NCI-H2029 (cell line): Measurements from ENCODE around the gene GRM3.

Source experiments
- DNase-seq: peaks from one replicate; lab custom pipeline; 2025; lab: John Stamatoyannopoulos, UW

Gene GRM3

DNA sequence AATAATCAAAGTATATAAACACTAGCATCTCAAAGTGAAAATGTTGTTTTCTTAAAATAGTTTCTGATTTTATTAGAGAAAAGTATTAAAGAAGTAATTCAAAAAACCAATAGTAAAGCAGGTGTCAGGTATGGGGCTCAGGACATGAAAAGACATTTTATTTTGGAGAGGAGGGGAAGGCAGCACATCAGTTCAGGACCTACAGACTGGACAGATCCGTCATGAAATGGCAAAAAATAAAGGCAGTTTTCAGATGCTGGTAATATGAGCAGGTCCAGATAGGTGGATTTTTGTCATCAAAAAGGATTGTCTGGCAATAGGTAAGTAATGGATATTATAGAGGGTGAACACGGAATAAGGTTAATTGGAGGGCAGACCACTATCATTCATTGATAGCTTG lies 49.0 kb downstream of the GRM3 start:
- DNase-seq, result no peak

DNA sequence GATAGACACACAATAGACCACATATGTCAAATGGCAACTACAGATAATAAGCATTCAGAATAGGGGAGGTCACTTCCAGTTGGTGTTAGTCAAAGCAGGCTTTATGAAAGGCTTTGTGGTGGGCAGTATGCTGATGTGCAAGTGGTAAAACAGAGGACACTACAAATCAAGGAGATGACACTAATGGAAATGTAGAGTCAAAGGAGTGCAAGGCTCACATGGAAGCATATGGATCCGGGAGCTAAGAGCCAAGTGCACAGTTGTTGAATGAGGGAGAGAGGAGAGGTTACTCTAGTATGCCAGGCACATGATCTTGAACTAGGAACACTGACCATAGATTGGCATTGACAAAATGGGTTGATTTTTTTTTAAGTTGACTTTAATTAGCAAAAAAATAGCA lies 62.7 kb downstream of the GRM3 start:
- DNase-seq, result no peak

DNA sequence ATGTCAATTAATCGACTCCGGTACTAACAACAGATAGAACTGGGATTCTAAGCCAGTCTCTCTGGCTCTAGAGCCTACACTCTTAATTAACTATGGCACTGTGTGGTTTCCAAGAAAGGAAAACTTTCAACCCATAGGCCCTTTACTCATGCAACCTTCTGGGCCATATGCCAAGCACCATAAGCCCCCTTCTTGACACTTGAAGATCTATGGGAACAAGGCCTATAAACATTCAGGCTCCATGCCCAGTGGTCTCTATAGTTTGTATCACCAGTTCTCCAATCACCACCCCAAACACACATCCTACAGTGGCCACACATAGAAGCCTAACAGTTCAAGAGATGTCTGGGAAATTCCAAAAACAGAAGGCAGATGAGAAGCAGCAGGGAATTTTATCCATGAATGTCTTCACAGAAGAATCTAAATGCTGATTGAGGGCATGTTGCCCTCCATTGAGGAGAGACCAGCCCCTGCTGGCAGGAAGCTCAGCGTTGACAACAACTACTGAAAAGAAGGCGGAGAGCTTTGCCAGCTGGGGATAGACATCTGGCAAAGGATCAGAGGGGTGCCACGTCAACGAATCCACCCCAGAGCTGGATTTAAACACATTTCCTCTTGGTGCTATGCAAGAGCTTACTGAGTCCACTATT lies 64.4 kb downstream of the GRM3 start:
- DNase-seq, result no peak

DNA sequence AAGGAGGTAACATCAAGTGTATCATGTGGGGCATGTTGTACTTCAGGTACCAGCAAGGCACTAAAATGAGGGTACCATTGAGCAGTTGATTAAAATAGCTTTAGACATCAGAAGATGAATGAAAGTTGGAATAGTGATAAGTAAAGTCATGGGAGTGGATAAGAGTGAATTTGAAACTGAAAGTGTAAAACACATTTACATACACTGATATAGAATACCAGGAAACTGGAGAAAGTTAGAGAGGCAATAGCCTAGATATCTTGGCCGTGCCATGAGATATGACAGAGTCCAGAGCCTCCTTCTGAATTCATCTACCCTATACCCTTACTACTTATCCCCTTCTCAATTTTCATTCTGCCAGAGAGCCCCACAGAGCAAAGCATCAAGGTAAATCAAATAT lies 76.6 kb downstream of the GRM3 start:
- DNase-seq, result no peak

DNA sequence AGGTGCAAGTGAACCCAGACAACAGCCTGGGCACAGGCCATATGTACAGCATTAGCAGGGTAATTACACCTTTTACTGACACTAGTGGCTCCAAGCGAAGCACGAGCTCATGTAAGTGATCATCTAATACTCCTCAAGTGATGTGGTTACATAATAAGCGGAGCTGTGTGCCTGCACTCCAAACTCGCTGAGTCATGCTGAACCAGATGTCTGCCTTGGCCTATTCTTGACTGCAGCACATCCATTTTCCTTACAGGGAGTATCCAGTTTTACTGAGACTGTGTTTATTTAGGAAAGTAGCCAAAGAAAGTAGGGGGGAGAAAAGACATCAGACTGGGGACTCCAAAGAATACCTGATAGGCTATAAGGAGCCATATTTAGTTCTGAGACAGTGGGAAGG lies 90.1 kb downstream of the GRM3 start:
- peak; percentile 59 for DNase-seq

DNA sequence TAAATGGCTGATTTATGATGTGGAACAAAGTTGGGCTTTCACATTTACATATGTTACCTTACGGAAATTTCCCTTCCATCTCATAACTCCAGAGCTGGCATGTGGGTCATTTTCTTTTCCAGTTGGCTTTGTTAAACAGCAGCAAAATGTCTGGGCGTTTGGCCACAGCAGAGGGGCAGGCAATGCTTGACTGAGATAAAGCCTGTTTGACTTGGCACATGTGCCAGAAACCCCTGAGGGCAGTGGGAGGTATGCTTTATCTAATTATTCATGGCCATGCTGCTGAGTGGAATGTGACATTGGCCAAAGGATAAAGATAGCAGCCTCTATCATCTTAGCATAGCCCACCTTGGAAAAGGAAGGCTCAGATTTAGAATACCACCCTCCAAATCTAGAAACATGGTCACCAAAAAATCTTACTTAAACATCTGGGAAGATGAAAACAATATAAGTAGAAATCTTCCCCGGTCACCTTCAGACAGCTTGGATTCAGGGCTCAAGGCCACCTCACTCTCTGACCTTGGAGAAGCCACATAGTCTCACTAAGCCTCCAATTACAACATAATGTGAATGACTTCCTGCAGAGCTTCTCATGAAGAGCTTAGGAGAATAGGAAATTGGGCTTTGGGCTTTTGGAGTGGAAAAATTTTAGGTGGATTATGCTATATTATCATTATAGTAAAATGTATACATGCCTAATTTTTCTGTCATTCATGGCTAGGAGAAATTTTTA lies 101.5 kb downstream of the GRM3 start:
- DNase-seq, result peak; percentile 45

DNA sequence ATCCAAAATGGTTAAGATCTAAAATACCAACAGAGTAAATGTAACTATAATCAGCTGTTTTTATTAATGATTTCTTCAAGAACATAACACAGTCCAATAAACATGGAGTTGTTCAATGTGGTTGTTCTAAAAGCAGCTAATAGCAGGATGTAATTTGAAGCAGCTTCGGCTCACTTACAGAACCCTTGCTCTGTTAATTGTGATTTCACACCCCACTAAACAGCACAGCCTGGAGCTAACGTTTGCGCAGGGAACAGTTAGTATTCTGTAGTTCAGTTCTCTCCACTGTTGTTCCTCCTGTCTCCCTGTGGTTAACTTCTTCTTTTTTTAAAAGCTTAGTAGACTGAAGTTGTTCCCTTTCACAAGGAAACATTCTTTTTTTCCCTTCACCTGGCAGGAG lies 104.0 kb downstream of the GRM3 start:
- DNase-seq, result no peak

DNA sequence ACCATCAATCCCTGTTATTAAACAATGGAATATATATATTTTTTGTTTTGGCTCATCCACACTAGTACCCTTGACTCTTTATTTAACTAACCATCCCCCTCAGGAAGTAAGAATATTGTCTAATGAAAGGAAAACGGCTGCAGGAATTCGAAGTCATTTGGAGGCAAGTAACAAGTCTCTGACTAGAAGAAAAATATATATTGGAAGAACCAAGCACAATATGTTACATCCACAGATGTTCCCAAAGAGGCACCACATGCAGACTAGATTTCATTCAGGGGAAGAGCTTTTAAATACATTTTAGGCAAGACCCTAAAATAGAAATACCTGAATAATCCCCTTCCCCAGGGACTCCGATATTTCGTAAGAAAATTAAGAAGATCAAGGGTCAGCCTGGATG lies 104.5 kb downstream of the GRM3 start:
- DNase-seq, result no peak

DNA sequence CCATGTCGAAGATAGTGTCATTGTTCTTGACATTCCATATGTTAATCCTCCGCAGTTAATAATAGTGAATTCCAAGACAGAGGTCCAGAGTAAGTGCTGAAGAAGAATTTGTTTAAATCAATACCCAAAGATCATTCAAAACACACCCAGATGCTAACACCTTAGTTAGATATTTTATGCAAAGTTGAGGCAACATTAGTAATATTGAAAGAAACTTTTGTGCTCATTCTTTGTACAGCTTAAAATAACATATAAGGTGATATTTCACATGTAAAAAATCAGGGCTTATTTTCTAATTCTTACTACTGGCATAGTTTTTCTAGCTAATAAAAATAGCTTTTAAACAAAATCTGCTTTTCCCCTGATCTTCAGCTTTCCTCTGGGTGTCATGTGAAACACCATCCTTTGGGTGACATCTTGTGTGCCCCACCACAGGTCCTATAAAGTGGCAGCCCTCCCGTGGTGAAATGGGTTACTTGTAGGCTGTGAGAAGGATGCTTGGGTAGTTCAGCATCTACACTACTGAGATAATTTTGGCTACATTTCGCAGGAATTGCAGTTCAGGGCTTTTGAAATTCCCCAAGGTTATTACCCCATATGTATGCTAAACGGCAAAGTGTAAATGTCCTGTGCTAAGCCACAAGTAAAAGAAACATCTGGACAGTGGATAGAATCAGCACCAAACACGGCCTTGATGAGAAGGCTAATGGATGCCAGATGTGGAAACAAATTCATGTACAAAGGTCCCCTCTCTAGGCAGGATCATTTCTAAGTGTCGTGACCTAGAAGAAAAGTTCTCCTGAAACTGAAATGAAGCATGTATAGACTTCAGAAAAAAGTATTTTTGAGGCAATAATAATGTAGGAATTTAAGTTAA lies 105.4 kb downstream of the GRM3 start:
- DNase-seq, result no peak

DNA sequence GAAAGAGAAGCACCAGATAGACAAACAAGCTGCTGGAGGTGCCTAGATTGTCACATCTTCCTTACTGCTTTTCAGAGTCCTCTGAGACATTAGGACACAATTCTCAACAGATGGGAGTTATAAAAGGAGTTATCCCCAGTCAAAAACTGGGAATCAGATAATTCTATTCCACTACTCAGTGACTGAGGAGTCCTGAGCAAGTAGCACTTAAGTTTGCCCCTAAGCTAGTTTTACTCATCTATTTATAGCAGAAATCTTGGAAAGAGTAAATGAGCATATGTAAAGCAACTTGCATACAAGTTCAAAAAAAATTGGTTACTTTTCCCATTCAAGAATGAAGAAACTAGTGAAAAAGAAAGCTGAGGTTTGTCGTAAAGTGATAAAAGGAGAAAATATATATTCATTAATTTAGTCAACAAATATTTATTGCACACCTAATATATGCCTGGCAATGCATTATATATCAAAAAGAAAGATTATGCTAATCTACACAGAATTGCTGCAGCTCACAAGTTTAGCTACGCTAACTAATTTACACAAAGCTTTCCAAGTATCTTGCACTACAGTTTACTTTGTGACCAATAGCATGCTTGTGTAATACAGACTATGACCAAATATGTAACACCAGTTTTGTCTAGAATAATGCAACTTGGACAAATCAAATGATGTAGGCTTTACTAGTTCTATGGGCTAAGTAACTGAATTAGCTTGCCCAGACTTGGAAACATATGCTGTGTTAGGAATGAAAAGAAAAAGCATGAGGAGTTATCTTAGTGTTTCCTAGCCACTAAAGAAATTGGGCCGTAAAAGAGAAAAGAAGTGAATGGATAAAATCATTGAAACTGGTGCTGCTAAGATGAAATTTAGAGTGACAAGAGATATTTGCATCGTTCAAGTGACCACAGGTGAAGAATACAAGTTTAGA lies 106.3 kb downstream of the GRM3 start:
- no peak for DNase-seq

DNA sequence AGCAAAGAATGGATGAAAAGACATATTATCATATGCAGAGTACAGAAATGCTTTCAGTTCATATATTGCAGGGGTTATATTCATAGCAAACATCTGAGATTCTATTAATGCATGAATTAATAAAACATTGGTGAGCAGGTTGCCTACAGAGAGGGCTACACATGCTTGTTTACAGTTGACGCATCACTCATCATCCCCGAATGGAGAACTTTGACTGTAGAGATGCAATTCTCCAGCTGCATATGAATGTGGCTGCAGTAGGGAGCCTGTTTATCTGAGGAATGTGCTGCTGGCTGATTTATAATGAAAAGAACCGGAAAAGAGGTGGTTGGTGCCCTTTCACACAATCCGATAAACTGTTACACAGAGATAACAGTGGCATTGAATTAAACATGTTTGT lies 116.5 kb downstream of the GRM3 start:
- no peak for DNase-seq

DNA sequence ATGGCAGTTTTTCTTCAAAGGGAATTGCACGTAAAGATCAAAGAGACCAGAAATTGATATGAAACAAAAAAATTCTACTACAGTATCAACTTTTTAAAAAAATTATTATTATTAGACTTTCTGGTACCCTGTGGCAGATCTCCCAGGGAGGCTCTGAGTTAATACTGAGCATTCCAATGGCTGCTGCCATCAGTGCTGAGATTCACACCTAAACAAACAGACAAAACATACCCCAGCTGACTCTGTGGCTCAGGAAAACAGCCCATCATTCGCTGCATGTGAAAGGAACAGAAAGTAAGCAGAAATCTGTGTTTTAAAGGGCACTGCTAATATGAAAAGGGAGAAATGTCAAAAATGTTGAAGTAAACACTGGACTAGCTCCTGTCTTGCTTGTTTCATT lies 118.4 kb downstream of the GRM3 start:
- DNase-seq, result no peak

DNA sequence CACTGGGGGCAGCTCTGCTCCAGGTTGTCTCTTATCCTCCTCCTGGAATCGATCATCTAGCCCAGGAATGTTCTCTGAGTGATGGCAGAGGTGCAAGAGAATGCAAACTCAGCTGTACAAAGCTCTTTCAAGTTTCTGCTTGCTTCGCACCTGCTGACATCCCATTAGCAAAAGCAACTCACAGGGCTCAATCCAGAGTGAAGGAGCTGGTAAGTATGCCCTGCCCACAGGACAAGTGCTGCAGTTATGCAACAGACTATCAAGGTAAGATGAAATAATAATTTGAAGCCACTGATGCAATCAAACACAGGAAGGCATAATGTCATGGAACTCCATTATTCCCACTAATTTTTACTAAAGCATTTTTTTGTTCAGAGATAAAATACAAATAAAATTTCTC lies 122.2 kb downstream of the GRM3 start:
- DNase-seq, result no peak

DNA sequence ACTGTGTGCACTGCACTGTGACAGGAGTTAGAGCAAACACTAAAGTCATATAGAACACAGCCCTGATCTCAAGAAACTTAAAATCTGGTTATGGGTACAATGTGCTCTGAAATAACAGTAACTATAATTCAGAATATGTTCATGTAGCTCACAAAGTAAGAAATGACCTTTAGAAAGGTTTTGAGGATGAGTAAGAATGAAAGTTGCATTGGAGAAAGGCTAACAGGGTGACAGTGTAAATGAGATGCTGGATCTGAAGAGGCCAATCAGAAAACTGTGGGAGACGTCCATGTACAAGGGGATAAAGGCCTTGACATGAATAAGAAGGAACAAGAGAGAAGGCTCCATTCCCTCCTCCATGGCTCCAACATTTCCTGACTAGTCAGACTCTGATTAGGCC lies 124.7 kb downstream of the GRM3 start:
- no peak for DNase-seq

DNA sequence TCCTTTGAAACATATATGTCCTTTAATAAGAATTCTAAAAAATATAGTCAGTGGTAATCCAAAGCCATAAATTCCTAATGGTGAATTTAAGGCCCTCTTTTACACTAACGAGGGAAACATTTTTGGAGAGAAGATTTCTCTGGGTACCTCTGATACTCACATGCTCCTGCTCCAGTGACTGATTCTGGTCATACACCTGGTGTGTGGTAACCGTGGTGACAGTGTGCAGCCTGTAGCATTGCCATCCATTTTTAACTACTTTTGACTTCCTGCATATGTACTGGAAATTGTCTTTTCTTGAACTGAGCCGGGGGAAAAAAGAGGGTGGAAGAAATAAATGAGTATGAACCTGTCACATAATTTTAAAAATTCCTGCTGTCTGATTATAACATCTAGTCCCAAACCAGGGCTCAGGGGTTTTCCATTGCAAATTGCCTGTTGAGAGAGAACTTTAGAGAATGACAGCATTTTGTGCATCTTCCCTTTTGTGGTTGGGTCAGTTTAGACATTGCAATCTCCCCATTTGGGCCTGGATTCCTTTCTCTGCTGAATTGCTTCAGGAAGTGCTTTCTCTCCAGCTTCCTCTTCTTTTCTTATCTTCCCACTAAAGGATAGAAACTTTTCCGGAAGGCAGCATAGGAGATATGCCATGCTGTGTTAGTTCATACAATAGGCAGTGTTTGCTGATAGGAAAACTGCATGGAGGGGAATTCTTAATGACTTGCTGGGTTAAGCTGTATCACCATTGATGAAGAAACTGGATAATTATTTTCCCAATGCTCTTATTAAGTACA lies 125.5 kb downstream of the GRM3 start:
- no peak for DNase-seq

DNA sequence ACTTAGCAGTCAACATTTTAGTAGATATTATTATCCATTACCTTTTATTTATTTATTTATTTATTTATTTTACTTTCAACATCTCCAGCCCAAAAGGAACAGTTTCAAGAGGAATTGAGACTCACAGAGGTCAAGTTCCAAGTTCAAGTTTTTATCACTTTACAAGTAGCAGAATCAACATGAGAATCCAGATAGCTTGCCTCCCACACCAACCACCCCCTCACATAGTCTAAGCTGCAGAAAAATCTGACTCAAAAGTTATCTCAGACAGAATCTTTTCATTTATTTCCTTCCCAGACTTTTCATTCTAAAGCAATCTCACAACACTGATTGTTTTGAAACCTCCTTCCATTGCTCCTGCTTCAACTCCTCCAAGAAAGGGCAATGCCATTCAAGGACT lies 129.6 kb downstream of the GRM3 start:
- no peak for DNase-seq

DNA sequence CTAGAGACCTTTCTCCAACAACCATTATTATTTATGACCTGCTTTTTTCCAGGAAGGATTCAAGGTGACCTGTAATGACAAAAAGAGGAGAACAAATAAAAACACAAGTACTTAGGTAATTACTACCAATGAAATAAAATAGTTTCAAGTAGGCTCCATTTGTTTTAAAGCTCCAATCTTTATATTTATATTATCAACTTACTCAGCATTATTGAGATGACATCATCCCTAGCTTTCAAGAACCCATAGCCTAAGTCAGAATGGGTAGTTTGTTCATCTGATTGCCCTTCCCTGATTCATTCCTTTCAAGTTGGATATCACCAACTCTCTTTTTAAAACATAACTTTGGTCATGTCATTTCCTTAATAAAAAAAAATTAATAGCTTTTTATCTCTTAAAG lies 131.5 kb downstream of the GRM3 start:
- no peak for DNase-seq

DNA sequence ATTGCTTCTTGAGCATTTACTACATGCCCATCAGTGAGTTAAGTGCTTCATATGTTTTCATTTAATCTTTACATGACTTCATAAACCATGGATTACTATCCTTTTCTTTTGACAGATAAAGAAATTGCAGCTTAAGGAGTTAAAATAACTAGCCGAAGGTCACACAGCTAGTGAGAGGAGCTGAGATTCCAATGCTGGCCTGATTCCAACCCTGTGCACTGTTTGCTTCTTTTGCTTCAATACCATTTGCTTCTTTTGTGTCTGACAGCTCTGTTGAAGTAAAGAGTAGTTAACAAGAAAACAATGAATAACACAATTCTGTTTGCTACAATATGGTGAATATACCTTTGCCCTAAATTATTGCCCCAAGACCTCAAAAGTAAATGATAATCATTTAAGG lies 132.4 kb downstream of the GRM3 start:
- no peak for DNase-seq

DNA sequence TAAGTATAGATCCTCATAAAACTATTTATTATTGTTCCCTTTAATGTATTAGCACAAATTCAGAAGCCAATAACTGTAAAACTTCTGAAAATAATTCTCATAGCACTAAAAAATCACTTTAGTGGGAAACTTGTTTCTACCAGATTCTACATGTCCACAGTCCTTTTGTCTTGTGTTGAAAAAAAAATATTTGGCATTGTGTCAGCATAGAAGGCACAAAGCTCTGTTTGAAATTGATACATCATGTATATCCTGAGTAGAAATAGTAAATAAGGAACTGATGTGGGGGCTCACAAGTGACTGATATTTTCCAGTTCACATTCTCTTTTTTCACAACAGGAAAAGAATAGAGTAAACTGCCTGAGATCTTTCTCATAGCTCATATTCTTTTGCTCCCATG lies 134.6 kb downstream of the GRM3 start:
- DNase-seq, result no peak

DNA sequence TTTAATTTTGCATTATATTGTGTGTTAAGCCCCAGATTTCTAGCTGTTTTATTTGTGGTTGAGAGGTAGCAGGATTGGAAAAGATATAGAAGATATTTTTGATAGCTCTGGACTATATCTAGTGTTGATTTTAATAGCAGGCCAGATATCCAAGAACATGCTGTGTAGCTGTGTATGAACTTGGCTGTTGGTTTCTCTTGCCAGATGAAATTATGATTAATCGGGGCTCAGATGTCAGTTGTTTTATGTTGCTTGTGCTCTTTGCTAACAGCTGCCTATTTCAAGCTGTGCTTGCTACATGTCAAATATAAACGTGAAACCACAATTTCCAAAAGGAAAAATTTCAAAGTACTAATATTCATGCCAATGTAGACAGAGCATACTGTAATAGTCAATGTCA lies 141.1 kb downstream of the GRM3 start:
- no peak for DNase-seq

DNA sequence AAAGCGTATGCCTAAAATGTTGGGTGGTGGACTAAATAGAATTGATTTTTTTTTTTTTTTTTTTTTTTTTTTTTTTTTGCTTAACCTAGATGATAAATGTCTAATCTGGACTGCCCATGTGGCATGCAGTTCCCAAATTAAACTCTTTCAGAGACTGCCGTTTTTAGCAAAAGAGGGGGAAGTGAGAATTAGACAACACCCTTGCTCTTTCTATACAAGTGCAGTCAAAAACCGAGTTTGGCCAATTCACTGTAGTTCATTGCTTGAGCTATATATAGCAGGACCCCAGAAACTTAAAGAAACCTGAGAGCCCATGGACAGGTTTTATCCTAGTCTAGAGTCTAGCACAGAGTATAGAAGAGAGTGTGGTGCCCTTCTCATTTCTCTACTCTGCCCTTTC lies 141.9 kb downstream of the GRM3 start:
- no peak for DNase-seq
